ENCODE results near the gene ZNF292. TPM values are rescaled to one million over a fixed set of nuclear protein-coding genes. Genes with fewer than 3 reads are reported as not detected.
"Not testable (repeated sequence)": the region's sequence is repeated elsewhere in the genome, so short reads cannot be mapped to it uniquely, and the experiment has no call there.

Gene ZNF292
- total and polyA plus RNA-seq, 4 donors = 4.6 to 116 (median 16.5) TPM

- Histone ChIP-seq H3K27ac (ENCODE audit: low read depth in 1 of 2, low read length in 1 of 2) (peak overlapping the region; percentile 86 to 93), H3K4me1 (ENCODE audit: control insufficient read depth in 5 of 5, insufficient read depth in 5 of 5, low read length in 5 of 5) (peaks cover 4 to 39% (median 10%) of the 10 kb centered on the region in 5 donors), H3K9ac (ENCODE audit: insufficient read depth in 1 of 2, low read length in 2 of 2) (peak overlapping the region; percentile 48 to 68), H3K4me3 (peak overlapping the region; percentile 55), H3K27me3 (ENCODE audit: control insufficient read depth in 3 of 3, insufficient read depth in 3 of 3, low read length in 2 of 3) (no peaks in the 10 kb centered on the region), H3K36me3 (ENCODE audit: control insufficient read depth in 4 of 4, insufficient read depth in 4 of 4, low read length in 4 of 4) (no peaks in the 10 kb centered on the region), H3K9me3 (ENCODE audit: control insufficient read depth in 4 of 4, insufficient read depth in 3 of 4, low read length in 3 of 4) (no peaks in the 10 kb centered on the region)
- ATAC-seq (ENCODE audit: insufficient read depth, low FRiP score) (no peak), DNase-seq (no peak)
- TF ChIP-seq CTCF (IDR thresholded peaks at IDR 0.05; ENCODE audit: control extremely low read depth, extremely low read depth) = no peak
- 17 to 33% methylated on average over 22 of the region's 22 CpGs for WGBS, 2 donors
Measured at GRCh38 chr6:87152526-87152955, 2.8 kb upstream of the ZNF292 start.

DNA sequence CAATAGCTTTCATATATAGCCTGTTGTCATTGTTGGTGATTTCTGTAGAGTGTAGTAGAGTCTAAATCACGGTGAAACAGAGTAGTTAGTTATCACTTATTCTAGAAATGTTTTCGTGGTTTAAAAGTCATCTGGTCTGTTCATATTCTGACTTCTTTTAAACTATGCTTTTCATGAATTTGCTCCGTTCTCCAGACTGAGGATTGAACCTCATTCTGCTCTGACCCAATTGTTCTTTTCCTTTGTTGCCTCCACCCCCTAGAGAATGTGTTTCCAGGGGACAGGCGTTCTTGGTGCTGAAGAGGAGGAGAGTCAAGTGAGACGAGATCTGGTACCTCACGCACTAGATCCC, 748 bp upstream of the ZNF292 start:
- Histone ChIP-seq H3K4me1 (ENCODE audit: control insufficient read depth in 5 of 5, insufficient read depth in 5 of 5, low read length in 5 of 5) (peaks cover 6 to 43% (median 10%) of the 10 kb centered on the region in 5 donors), H3K9me3 (ENCODE audit: control insufficient read depth in 4 of 4, insufficient read depth in 3 of 4, low read length in 3 of 4) (no peaks in the 10 kb centered on the region), H3K9ac (ENCODE audit: insufficient read depth in 1 of 2, low read length in 2 of 2) (peak overlapping the region; percentile 78 to 91), H3K27ac (ENCODE audit: low read depth in 1 of 2, low read length in 1 of 2) (peak overlapping the region; percentile 78 to 82), H3K36me3 (ENCODE audit: control insufficient read depth in 4 of 4, insufficient read depth in 4 of 4, low read length in 4 of 4) (no peaks in the 10 kb centered on the region), H3K27me3 (ENCODE audit: control insufficient read depth in 3 of 3, insufficient read depth in 3 of 3, low read length in 2 of 3) (no peaks in the 10 kb centered on the region), H3K4me3 (peak overlapping the region; percentile 88)
- WGBS, 2 donors = 0 to 1% methylated on average over 6 of the region's 6 CpGs
- ATAC-seq (ENCODE audit: insufficient read depth, low FRiP score) (no peak), DNase-seq (no peak)
- no peak for TF ChIP-seq CTCF (IDR thresholded peaks at IDR 0.05; ENCODE audit: control extremely low read depth, extremely low read depth)

- peak overlapping the region; percentile 74 to 89 for H3K9ac ChIP-seq (ENCODE audit: insufficient read depth in 1 of 2, low read length in 2 of 2)
- H3K36me3 ChIP-seq (ENCODE audit: control insufficient read depth in 4 of 4, insufficient read depth in 4 of 4, low read length in 4 of 4) = no peaks in the 10 kb centered on the region
- no peak for TF ChIP-seq CTCF (IDR thresholded peaks at IDR 0.05; ENCODE audit: control extremely low read depth, extremely low read depth)
- peaks cover 8 to 45% (median 10%) of the 10 kb centered on the region in 5 donors for H3K4me1 ChIP-seq (ENCODE audit: control insufficient read depth in 5 of 5, insufficient read depth in 5 of 5, low read length in 5 of 5)
- H3K27ac ChIP-seq (ENCODE audit: low read depth in 1 of 2, low read length in 1 of 2) = peak overlapping the region; percentile 78 to 82
- ATAC-seq (ENCODE audit: insufficient read depth, low FRiP score) = peak; percentile 20
- H3K27me3 ChIP-seq (ENCODE audit: control insufficient read depth in 3 of 3, insufficient read depth in 3 of 3, low read length in 2 of 3) = no peaks in the 10 kb centered on the region
- peak; percentile 80 to 84 (median 82) for DNase-seq
- WGBS, 2 donors = 0 to 1% methylated on average over 42 to 43 of the region's 43 CpGs
- peak overlapping the region; percentile 88 for H3K4me3 ChIP-seq
- no peaks in the 10 kb centered on the region for H3K9me3 ChIP-seq (ENCODE audit: control insufficient read depth in 4 of 4, insufficient read depth in 3 of 4, low read length in 3 of 4)
Measured at GRCh38 chr6:87155842-87156815, 764 bp downstream of the ZNF292 start.

DNA sequence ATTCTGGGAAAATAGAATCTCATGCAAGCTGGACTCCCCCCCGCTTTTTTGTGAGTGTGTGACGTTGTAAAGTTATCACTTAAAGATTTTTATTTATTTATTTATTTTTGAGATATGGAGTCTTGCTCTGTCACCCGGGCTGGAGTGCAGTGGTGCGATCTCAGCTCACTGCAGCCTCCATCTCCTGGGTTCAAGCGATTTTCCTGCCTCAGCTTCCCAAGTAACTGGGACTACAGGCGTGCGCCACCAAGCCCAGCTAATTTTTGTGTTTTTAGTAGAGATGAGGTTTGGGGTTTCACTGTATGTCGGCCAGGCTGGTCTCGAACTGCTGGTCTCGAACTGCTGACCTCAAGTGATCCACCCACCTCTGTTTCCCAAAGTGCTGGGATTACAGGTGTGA, 2.2 kb downstream of the ZNF292 start:
- peaks cover 5 to 42% (median 9%) of the 10 kb centered on the region in 5 donors for H3K4me1 ChIP-seq (ENCODE audit: control insufficient read depth in 5 of 5, insufficient read depth in 5 of 5, low read length in 5 of 5)
- 86 to 88% methylated on average over 10 of the region's 10 CpGs for WGBS, 2 donors
- H3K27me3 ChIP-seq (ENCODE audit: control insufficient read depth in 3 of 3, insufficient read depth in 3 of 3, low read length in 2 of 3); DNase-seq; H3K4me3 ChIP-seq; H3K27ac ChIP-seq (ENCODE audit: low read depth in 1 of 2, low read length in 1 of 2); H3K36me3 ChIP-seq (ENCODE audit: control insufficient read depth in 4 of 4, insufficient read depth in 4 of 4, low read length in 4 of 4); H3K9ac ChIP-seq (ENCODE audit: insufficient read depth in 1 of 2, low read length in 2 of 2); H3K9me3 ChIP-seq (ENCODE audit: control insufficient read depth in 4 of 4, insufficient read depth in 3 of 4, low read length in 3 of 4); ATAC-seq (ENCODE audit: insufficient read depth, low FRiP score): not testable (repeated sequence)
